Measurements from ENCODE around the gene SETD1B.

DNA sequence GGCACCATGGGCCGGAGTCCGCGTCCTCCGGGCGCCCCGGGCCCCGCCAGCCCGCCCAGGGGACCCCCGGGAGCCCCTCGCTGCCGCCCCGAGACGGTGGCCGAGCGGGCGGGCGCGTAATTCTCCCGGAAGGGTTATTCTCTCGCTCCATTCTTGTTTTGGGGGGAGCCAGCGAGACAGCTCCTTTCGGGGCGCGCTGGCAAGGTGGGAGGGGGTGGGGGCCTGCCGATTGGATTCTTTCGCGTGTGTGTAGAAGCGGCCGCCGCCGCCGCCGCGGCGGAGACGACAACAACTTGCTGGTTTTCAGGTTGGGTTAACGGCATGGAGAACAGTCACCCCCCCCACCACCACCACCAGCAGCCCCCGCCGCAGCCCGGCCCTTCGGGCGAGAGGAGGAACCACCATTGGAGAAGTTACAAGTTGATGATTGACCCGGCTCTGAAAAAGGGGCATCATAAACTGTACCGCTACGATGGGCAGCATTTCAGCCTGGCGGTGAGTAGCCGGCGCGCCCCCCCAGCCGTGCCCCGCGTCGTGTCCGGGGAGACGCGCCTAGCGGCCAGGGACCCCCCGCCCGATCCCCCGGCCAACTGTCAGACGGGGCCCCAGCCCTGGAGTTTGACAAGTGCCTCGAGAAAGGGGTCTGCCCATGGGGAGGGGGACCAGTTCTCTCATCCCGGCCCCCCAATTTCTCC lies 755 bp downstream of the SETD1B start:
- TF ChIP-seq CTCF (IDR thresholded peaks at IDR 0.05) (peak in 1 of 6 experiments; percentile 9), POLR2A (IDR thresholded peaks at IDR 0.05) (no peak), POLR2AphosphoS5 (IDR thresholded peaks at IDR 0.05) (no peak), EP300 (IDR thresholded peaks at IDR 0.05) (no peak)
